Measurements from ENCODE around the gene RGS14.

- TF ChIP-seq, protein P1, sequence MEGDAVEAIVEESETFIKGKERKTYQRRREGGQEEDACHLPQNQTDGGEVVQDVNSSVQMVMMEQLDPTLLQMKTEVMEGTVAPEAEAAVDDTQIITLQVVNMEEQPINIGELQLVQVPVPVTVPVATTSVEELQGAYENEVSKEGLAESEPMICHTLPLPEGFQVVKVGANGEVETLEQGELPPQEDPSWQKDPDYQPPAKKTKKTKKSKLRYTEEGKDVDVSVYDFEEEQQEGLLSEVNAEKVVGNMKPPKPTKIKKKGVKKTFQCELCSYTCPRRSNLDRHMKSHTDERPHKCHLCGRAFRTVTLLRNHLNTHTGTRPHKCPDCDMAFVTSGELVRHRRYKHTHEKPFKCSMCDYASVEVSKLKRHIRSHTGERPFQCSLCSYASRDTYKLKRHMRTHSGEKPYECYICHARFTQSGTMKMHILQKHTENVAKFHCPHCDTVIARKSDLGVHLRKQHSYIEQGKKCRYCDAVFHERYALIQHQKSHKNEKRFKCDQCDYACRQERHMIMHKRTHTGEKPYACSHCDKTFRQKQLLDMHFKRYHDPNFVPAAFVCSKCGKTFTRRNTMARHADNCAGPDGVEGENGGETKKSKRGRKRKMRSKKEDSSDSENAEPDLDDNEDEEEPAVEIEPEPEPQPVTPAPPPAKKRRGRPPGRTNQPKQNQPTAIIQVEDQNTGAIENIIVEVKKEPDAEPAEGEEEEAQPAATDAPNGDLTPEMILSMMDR (IDR thresholded peaks at IDR 0.05), result no peak
- TF ChIP-seq POLR2A (IDR thresholded peaks at IDR 0.05), result no peak
These were observed 21.5 kb downstream of the RGS14 start for GRCh38 chr5:177378884-177379883.
